GM21717 (cell line): ENCODE data around the gene SORCS2.
"Not testable (repeated sequence)": the region's sequence is repeated elsewhere in the genome, so short reads cannot be mapped to it uniquely, and the experiment has no call there.

Source experiments
- ATAC-seq: cut with Tn5 transposase; IDR thresholded peaks from one replicate; pipeline ENCODE4 v1.9.1; 2021; ENCODE audit warnings: mild to moderate bottlenecking, moderate library complexity; ENCODE audit not compliant: unreplicated experiment

SORCS2 gene

GRCh38 chr4:7587433-7588405, 395.4 kb downstream of the SORCS2 start:
- no peak for ATAC-seq

GRCh38 chr4:7590189-7590588, 397.9 kb downstream of the SORCS2 start:
- ATAC-seq = no peak

GRCh38 chr4:7590899-7591298, 398.6 kb downstream of the SORCS2 start:
- no peak for ATAC-seq

GRCh38 chr4:7591409-7592053, 399.2 kb downstream of the SORCS2 start:
- no peak for ATAC-seq

GRCh38 chr4:7593646-7594412, 401.5 kb downstream of the SORCS2 start:
- ATAC-seq = no peak

GRCh38 chr4:7595934-7596461, 403.7 kb downstream of the SORCS2 start:
- no peak for ATAC-seq

GRCh38 chr4:7596918-7597606, 404.7 kb downstream of the SORCS2 start:
- no peak for ATAC-seq

GRCh38 chr4:7598939-7599790, 406.8 kb downstream of the SORCS2 start:
- ATAC-seq = no peak

- no peak for ATAC-seq
Observed at GRCh38 chr4:7600247-7600646, 407.9 kb downstream of the SORCS2 start.

GRCh38 chr4:7602166-7602565, 409.8 kb downstream of the SORCS2 start:
- ATAC-seq = not testable (repeated sequence)

- ATAC-seq = no peak
Observed at GRCh38 chr4:7607156-7607910, 415.0 kb downstream of the SORCS2 start.

GRCh38 chr4:7608046-7608445, 415.7 kb downstream of the SORCS2 start:
- no peak for ATAC-seq

GRCh38 chr4:7609316-7609715, 417.0 kb downstream of the SORCS2 start:
- ATAC-seq = no peak

- no peak for ATAC-seq
Observed at GRCh38 chr4:7610022-7610670, 417.8 kb downstream of the SORCS2 start.

- ATAC-seq = no peak
Observed at GRCh38 chr4:7610841-7611240, 418.5 kb downstream of the SORCS2 start.

GRCh38 chr4:7612311-7612897, 420.1 kb downstream of the SORCS2 start:
- no peak for ATAC-seq

- no peak for ATAC-seq
Observed at GRCh38 chr4:7614350-7614949, 422.1 kb downstream of the SORCS2 start.

- no peak for ATAC-seq
Observed at GRCh38 chr4:7616193-7616592, 423.9 kb downstream of the SORCS2 start.
